Measurements from ENCODE around the gene MSL3. TPM values are rescaled to one million over a fixed set of nuclear protein-coding genes. Genes with fewer than 3 reads are reported as not detected.

Gene MSL3, protein sequence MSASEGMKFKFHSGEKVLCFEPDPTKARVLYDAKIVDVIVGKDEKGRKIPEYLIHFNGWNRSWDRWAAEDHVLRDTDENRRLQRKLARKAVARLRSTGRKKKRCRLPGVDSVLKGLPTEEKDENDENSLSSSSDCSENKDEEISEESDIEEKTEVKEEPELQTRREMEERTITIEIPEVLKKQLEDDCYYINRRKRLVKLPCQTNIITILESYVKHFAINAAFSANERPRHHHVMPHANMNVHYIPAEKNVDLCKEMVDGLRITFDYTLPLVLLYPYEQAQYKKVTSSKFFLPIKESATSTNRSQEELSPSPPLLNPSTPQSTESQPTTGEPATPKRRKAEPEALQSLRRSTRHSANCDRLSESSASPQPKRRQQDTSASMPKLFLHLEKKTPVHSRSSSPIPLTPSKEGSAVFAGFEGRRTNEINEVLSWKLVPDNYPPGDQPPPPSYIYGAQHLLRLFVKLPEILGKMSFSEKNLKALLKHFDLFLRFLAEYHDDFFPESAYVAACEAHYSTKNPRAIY
- total RNA-seq (10 to 100 TPM; 12.0 to 31.9 (median 18.4) TPM), polyA plus RNA-seq (10 to 100 TPM; 20.0 to 43.7 (median 22.0) TPM)
- long read RNA-seq, donor 1, full-length matches to known transcripts: 3 of 9 reads
- long read RNA-seq, donor 1, partial matches to known transcripts: 6 of 9 reads
- long read RNA-seq, donor 1, other reads (novel, unspliced or antisense): 0 of 9 reads
- long read RNA-seq, donor 2, full-length matches to known transcripts: 5 of 5 reads
- long read RNA-seq, donor 2, partial matches to known transcripts: 0 of 5 reads
- long read RNA-seq, donor 2, other reads (novel, unspliced or antisense): 0 of 5 reads
- long read RNA-seq, donor 3, partial matches to known transcripts: 0 of 4 reads
- long read RNA-seq, donor 3, other reads (novel, unspliced or antisense): 0 of 4 reads
- long read RNA-seq, donor 4, partial matches to known transcripts: 4 of 12 reads
- long read RNA-seq, donor 4, other reads (novel, unspliced or antisense): 1 of 12 reads
- long read RNA-seq, donor 5, transcript MSL3-201 (13 exons, 2,364 nt): major isoform, 6 of 12 reads
- long read RNA-seq, donor 5, partial matches to known transcripts: 1 of 12 reads
- long read RNA-seq, donor 5, other reads (novel, unspliced or antisense): 0 of 12 reads
- long read RNA-seq, donor 6, partial matches to known transcripts: 2 of 8 reads
- long read RNA-seq, donor 6, other reads (novel, unspliced or antisense): 0 of 8 reads
- long read RNA-seq, donor 7: 0 reads
- long read RNA-seq, donor 8, full-length matches to known transcripts: 7 of 7 reads
- long read RNA-seq, donor 8, partial matches to known transcripts: 0 of 7 reads
- long read RNA-seq, donor 8, other reads (novel, unspliced or antisense): 0 of 7 reads
- long read RNA-seq, donor 9, full-length matches to known transcripts: 5 of 10 reads
- long read RNA-seq, donor 9, partial matches to known transcripts: 5 of 10 reads
- long read RNA-seq, donor 9, other reads (novel, unspliced or antisense): 0 of 10 reads
- long read RNA-seq, donor 10, partial matches to known transcripts: 0 of 3 reads
- long read RNA-seq, donor 10, other reads (novel, unspliced or antisense): 0 of 3 reads

DNA sequence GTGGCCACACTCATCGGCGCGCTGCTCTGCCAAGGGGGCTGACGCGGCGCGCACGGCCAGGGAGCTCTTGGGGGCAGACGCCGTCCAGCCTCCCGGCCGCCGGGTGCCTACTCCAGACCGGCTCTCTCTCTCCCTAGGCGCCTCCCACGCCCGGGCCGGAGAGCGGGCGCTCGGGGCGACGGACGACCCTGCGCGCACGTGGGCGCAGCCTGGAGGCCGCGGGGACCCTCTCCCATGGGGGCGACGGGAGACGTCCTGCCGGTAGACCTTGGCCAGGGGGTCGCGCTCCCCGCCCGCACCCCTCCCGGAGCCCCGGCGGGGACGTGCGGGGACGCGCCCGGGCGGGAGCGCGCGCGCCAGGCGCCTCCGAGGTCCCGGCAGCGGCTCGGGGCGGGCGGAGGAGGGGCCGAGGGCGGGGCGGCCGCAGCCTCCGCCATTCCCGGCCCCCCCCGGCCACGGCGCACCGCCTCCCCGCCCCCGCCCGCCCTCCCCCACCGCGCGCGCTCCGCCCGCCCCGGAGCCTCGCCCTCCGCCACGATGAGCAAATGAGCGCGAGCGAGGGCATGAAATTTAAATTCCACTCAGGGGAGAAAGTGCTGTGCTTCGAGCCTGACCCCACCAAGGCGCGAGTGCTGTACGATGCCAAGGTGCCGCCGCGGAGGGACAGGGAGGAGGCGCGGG, at the start of gene MSL3:
MSL3 (plus strand) TSS at position 519 of the 681 bp plus-strand sequence; CDS start at position 546, 27 bp downstream.
- peaks cover 12% of the 10 kb centered on the region for H3K27me3 ChIP-seq
- intact Hi-C loops (cut with DNase I): no loop called here
- H3K27ac ChIP-seq: peak within 1 kb of the TSS in 4 of 5 donors; percentile 71 to 94 (median 82)
- 1 to 55% (median 34%) methylated on average over 4 to 85 of the region's 93 CpGs; no CpG with 5 or more reads in 1 of the 4 donors for WGBS, 4 donors
- H3K9me3 ChIP-seq (replicated peaks in 1 of 3): no peaks in the 10 kb centered on the region
- H3K4me3 ChIP-seq: peak within 1 kb of the TSS in 3 of 4 donors; percentile 32 to 72 (median 36)
- TF ChIP-seq, protein P1, sequence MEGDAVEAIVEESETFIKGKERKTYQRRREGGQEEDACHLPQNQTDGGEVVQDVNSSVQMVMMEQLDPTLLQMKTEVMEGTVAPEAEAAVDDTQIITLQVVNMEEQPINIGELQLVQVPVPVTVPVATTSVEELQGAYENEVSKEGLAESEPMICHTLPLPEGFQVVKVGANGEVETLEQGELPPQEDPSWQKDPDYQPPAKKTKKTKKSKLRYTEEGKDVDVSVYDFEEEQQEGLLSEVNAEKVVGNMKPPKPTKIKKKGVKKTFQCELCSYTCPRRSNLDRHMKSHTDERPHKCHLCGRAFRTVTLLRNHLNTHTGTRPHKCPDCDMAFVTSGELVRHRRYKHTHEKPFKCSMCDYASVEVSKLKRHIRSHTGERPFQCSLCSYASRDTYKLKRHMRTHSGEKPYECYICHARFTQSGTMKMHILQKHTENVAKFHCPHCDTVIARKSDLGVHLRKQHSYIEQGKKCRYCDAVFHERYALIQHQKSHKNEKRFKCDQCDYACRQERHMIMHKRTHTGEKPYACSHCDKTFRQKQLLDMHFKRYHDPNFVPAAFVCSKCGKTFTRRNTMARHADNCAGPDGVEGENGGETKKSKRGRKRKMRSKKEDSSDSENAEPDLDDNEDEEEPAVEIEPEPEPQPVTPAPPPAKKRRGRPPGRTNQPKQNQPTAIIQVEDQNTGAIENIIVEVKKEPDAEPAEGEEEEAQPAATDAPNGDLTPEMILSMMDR (IDR thresholded peaks at IDR 0.05): no peak
- TF ChIP-seq POLR2A (IDR thresholded peaks at IDR 0.05): peak; percentile 25 to 56
- DNase-seq: peak; percentile 49 to 74 (median 69)
- H3K36me3 ChIP-seq (replicated peaks in 1 of 2): peaks cover 0 to 9% of the 10 kb centered on the region in 2 donors
- no peaks in the 10 kb centered on the region for H3K4me1 ChIP-seq (replicated peaks in 1 of 2)

DNA sequence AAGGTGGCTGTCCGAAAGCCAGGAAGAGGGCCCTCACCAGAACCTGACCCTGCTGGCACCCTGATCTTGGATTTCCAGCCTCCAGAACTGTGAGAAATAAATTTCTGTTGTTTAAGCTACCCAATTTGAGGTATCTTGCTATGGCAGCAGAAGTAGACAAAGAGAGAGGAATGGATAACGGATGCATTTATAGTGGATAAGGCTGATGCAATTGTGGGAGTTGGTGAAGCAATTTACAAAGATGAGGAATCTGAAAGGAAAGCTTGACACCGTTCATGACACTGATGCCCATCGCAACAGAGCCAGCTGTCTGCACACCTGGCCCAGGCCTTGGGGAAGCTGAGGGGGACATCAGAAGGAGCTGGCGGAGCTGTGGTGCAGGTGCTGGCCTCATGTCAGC, 35.7 kb upstream of the MSL3 start:
- no peaks in the 10 kb centered on the region for H3K4me1 ChIP-seq (replicated peaks in 1 of 2)
- intact Hi-C loops (cut with DNase I): no loop called here
- peaks cover 5% of the 10 kb centered on the region for H3K27me3 ChIP-seq
- no peaks in the 10 kb centered on the region for H3K9me3 ChIP-seq (replicated peaks in 1 of 3)
- WGBS, 4 donors: 81 to 89% (median 88%) methylated on average over 5 of the region's 5 CpGs
- H3K36me3 ChIP-seq (replicated peaks in 1 of 2): no peaks in the 10 kb centered on the region
- no peak overlapping the region for H3K4me3 ChIP-seq
- DNase-seq: no peak
- no peak overlapping the region for H3K27ac ChIP-seq
- TF ChIP-seq, protein P1 (IDR thresholded peaks at IDR 0.05): no peak
- no peak for TF ChIP-seq POLR2A (IDR thresholded peaks at IDR 0.05)

DNA sequence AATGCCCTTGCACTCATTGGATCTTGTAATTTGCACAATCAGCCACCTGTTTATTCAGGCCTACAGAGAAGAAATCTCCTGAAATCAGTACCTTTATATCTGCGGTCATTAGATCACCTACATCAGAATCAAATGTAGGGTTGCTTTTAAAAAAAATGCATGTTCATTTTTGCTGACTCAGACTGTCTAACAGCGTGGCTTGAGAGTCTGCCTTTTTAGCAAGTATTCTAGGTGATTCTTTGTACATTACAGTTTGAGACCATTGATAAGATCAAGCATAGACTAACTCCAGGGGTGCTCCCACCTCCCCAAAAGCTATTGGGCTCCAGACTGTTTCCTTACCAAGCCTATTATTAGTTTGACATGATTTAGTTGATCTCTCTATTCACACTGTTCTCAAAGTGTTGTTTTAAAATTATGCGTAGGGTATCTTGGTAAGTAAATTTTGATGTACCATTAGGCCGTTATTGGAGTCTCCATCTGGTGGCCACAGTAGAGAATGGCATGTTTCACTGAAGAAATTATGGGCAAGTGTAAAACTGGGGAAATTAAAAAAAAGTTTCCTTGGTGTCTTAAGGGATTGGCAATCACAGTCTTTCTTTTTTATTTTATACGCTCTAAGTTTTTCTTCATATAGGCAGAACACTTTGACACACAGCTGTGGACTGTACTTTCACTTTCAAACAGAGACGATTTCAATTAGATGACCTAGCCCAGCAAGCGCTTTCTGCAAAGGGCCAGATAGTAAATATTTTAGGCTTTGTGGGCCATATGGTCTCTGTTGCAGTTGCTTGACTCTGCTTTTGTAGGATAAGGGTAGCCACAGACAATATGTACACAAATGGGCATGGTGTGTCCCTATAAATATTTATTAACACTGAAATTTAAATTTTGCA, 33.7 kb upstream of the MSL3 start:
- intact Hi-C loops (cut with DNase I): no loop called here
- Histone ChIP-seq H3K4me1 (replicated peaks in 1 of 2) (no peaks in the 10 kb centered on the region), H3K27ac (no peak overlapping the region), H3K36me3 (replicated peaks in 1 of 2) (no peaks in the 10 kb centered on the region), H3K9me3 (replicated peaks in 1 of 3) (no peaks in the 10 kb centered on the region), H3K4me3 (no peak overlapping the region), H3K27me3 (peaks cover 2% of the 10 kb centered on the region)
- peak in 1 of 7 donors; percentile 14 for DNase-seq
- WGBS, 4 donors: 54 to 56% (median 55%) methylated on average over 7 of the region's 7 CpGs
- TF ChIP-seq POLR2A (IDR thresholded peaks at IDR 0.05): no peak
- TF ChIP-seq, protein P1 (IDR thresholded peaks at IDR 0.05): peak; percentile 44 to 75 (median 53)

All from adrenal gland (tissue), 19 donors.